Measurements from ENCODE around the gene KCNIP4. TPM values are rescaled to one million over a fixed set of nuclear protein-coding genes. Genes with fewer than 3 reads are reported as not detected.

Gene KCNIP4
- total RNA-seq, 1 donor from 2014 or later, result 0.59 TPM

GRCh38 chr4:20724915-20725314, 1223.7 kb downstream of the KCNIP4 start:
- H3K4me1 ChIP-seq (ENCODE audit: insufficient read depth, low read length), result no peaks in the 10 kb centered on the region
- no peak for DNase-seq (ENCODE audit: low read depth)
- FAIRE-seq, result no peak
- H3K4me1 Mint-ChIP-seq (ENCODE audit: low read depth, unreplicated experiment), result no peaks in the 10 kb centered on the region
- H3K27ac Mint-ChIP-seq (ENCODE audit: unreplicated experiment), result no peak overlapping the region
- H3K27ac ChIP-seq (ENCODE audit: low read depth, low read length), result no peak overlapping the region
- no peaks in the 10 kb centered on the region for H3K27me3 Mint-ChIP-seq (ENCODE audit: low read depth, unreplicated experiment)
- no peaks in the 10 kb centered on the region for H3K79me2 ChIP-seq (ENCODE audit: insufficient read depth, low read length)
- H2AFZ ChIP-seq (ENCODE audit: low read depth, low read length), result no peak overlapping the region
- no peaks in the 10 kb centered on the region for H3K27me3 ChIP-seq (ENCODE audit: insufficient read depth, low read length)
- peaks cover 4% of the 10 kb centered on the region for H3K9me3 ChIP-seq (ENCODE audit: insufficient read depth, low read depth, low read length)
- TF ChIP-seq CTCF (IDR thresholded peaks at IDR 0.05; ENCODE audit: insufficient read depth, low read depth, low read length) (no peak), EZH2 (IDR thresholded peaks at IDR 0.05; ENCODE audit: insufficient read depth, low read length) (no peak)
- no peak overlapping the region for H3K4me3 Mint-ChIP-seq (ENCODE audit: unreplicated experiment)
- H3K9me3 Mint-ChIP-seq (ENCODE audit: unreplicated experiment), result peaks cover 18% of the 10 kb centered on the region
- H3K36me3 Mint-ChIP-seq (ENCODE audit: low read depth, unreplicated experiment), result peaks cover 35% of the 10 kb centered on the region
- H3K36me3 ChIP-seq (ENCODE audit: insufficient read depth, low read length), result peaks cover 2% of the 10 kb centered on the region
- no peaks in the 10 kb centered on the region for H4K20me1 ChIP-seq (ENCODE audit: insufficient read depth, low read length)
- H3K9ac ChIP-seq (ENCODE audit: low read length), result no peak overlapping the region
- no peak overlapping the region for H3K4me2 ChIP-seq (ENCODE audit: low read length)
- no peak overlapping the region for H3K4me3 ChIP-seq (ENCODE audit: insufficient read depth, low read depth, low read length)

GRCh38 chr4:20723463-20723862, 1225.1 kb downstream of the KCNIP4 start:
- no peak overlapping the region for H3K27ac Mint-ChIP-seq (ENCODE audit: unreplicated experiment)
- H3K4me3 ChIP-seq (ENCODE audit: insufficient read depth, low read depth, low read length), result no peak overlapping the region
- no peaks in the 10 kb centered on the region for H3K4me1 ChIP-seq (ENCODE audit: insufficient read depth, low read length)
- H3K79me2 ChIP-seq (ENCODE audit: insufficient read depth, low read length), result no peaks in the 10 kb centered on the region
- no peaks in the 10 kb centered on the region for H3K4me1 Mint-ChIP-seq (ENCODE audit: low read depth, unreplicated experiment)
- no peaks in the 10 kb centered on the region for H4K20me1 ChIP-seq (ENCODE audit: insufficient read depth, low read length)
- DNase-seq (ENCODE audit: low read depth) (no peak), FAIRE-seq (no peak)
- no peaks in the 10 kb centered on the region for H3K27me3 ChIP-seq (ENCODE audit: insufficient read depth, low read length)
- TF ChIP-seq EZH2 (IDR thresholded peaks at IDR 0.05; ENCODE audit: insufficient read depth, low read length) (no peak), CTCF (IDR thresholded peaks at IDR 0.05; ENCODE audit: insufficient read depth, low read depth, low read length) (no peak)
- no peak overlapping the region for H2AFZ ChIP-seq (ENCODE audit: low read depth, low read length)
- H3K36me3 Mint-ChIP-seq (ENCODE audit: low read depth, unreplicated experiment), result peaks cover 41% of the 10 kb centered on the region
- peaks cover 4% of the 10 kb centered on the region for H3K9me3 ChIP-seq (ENCODE audit: insufficient read depth, low read depth, low read length)
- no peak overlapping the region for H3K9ac ChIP-seq (ENCODE audit: low read length)
- H3K36me3 ChIP-seq (ENCODE audit: insufficient read depth, low read length), result peaks cover 2% of the 10 kb centered on the region
- no peaks in the 10 kb centered on the region for H3K27me3 Mint-ChIP-seq (ENCODE audit: low read depth, unreplicated experiment)
- H3K9me3 Mint-ChIP-seq (ENCODE audit: unreplicated experiment), result peaks cover 18% of the 10 kb centered on the region
- no peak overlapping the region for H3K4me2 ChIP-seq (ENCODE audit: low read length)
- no peak overlapping the region for H3K27ac ChIP-seq (ENCODE audit: low read depth, low read length)
- no peak overlapping the region for H3K4me3 Mint-ChIP-seq (ENCODE audit: unreplicated experiment)

GRCh38 chr4:20723019-20723418, 1225.6 kb downstream of the KCNIP4 start:
- TF ChIP-seq CTCF (IDR thresholded peaks at IDR 0.05; ENCODE audit: insufficient read depth, low read depth, low read length) (no peak), EZH2 (IDR thresholded peaks at IDR 0.05; ENCODE audit: insufficient read depth, low read length) (no peak)
- Mint-ChIP-seq H3K27ac (ENCODE audit: unreplicated experiment) (no peak overlapping the region), H3K27me3 (ENCODE audit: low read depth, unreplicated experiment) (no peaks in the 10 kb centered on the region), H3K9me3 (ENCODE audit: unreplicated experiment) (peaks cover 18% of the 10 kb centered on the region), H3K36me3 (ENCODE audit: low read depth, unreplicated experiment) (peaks cover 45% of the 10 kb centered on the region), H3K4me1 (ENCODE audit: low read depth, unreplicated experiment) (no peaks in the 10 kb centered on the region), H3K4me3 (ENCODE audit: unreplicated experiment) (no peak overlapping the region)
- Histone ChIP-seq H3K4me2 (ENCODE audit: low read length) (no peak overlapping the region), H3K9ac (ENCODE audit: low read length) (no peak overlapping the region), H3K79me2 (ENCODE audit: insufficient read depth, low read length) (no peaks in the 10 kb centered on the region), H3K27me3 (ENCODE audit: insufficient read depth, low read length) (no peaks in the 10 kb centered on the region), H3K9me3 (ENCODE audit: insufficient read depth, low read depth, low read length) (peaks cover 4% of the 10 kb centered on the region), H3K36me3 (ENCODE audit: insufficient read depth, low read length) (peaks cover 2% of the 10 kb centered on the region), H3K4me3 (ENCODE audit: insufficient read depth, low read depth, low read length) (no peak overlapping the region), H3K4me1 (ENCODE audit: insufficient read depth, low read length) (no peaks in the 10 kb centered on the region), H3K27ac (ENCODE audit: low read depth, low read length) (no peak overlapping the region), H4K20me1 (ENCODE audit: insufficient read depth, low read length) (no peaks in the 10 kb centered on the region), H2AFZ (ENCODE audit: low read depth, low read length) (no peak overlapping the region)
- DNase-seq (ENCODE audit: low read depth) (no peak), FAIRE-seq (no peak)
